SH-SY5Y (cell line): Measurements from ENCODE around the gene SKAP1.

Source experiments
- GATA2 ChIP-seq: IDR thresholded peaks from 2 replicates; pipeline ENCODE4 v1.6.1; 2011; ENCODE audit warnings: mild to moderate bottlenecking, low read depth, low read length
- GATA3 ChIP-seq: IDR thresholded peaks from 2 replicates; pipeline ENCODE4 v1.6.1; 2011; ENCODE audit warnings: low read depth, mild to moderate bottlenecking, low read length, moderate library complexity

DNA sequence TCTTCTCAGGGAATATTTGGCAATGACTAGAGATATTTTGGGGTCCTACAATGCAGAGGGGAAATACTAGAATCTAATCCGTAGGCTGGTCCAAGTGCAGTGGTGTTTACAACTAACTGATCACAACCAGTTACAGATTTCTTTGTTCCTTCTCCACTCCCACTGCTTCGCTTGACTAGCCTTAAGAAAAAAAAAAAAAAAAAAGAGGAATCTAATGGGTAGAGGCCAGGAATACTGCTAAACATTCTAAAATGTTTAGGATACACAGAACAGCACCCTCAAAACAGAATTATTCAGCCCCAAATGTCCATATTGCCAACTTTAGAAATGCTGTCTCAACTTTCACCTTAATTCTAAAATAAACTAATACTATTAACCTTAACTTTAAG, 49.0 kb upstream of the SKAP1 start:
- TF ChIP-seq GATA2 (no peak), GATA3 (no peak)
